ENCODE results near the gene KANSL2. TPM values are rescaled to one million over a fixed set of nuclear protein-coding genes. Genes with fewer than 3 reads are reported as not detected.

The KANSL2 gene
- total and polyA plus RNA-seq, 9 of the 15 experiments (the other 6 are each of a cell fraction or from before 2014, with no cell fraction given) = 41.1 to 89.8 (median 55.4) TPM

DNA sequence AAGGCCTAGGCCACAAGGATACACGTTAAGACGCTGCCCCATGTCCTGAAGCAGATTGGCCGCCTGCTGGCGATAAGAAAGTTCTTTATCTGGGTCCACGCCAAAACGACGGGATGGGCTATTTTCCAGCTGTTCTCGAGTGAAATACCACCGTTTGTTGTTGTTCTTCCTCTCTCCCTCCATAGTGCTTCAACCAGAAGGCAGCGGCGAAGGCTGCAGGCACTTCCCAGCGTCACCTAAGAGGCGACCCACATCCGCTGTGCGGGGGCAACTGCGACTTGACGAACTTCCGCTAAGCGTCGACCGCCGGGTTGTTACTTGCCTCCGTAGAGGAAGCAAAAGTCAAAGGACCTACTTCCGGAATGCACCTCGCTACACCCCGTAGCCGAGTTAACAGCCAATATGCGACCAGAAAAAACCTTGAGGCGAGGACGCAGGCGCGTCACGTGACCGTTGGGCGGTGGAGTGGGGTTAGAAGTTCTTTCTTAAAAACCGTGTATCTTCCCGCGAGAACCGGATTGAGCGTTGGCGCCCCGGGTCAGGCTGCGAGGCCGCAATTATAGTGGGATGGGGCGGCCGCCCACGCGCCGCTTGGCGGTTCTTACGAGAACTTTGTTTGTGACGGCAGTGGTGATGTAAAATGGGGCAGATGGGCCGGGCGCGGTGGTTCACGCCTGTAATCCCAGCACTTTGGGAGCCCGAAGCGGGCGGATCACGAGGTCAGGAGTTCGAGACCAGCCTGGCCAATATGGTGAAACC is 34.6 kb upstream of the KANSL2 start, which contains the start of gene CCNT1 (continued):
- TF ChIP-seq CHD7 (IDR thresholded peaks at IDR 0.05; ENCODE audit: low read depth, low read length) = peak; percentile 14
- no peak for TF ChIP-seq PTTG1 (tag; IDR thresholded peaks at IDR 0.05; ENCODE audit: low read depth)
- TF ChIP-seq DPF2 (IDR thresholded peaks at IDR 0.05) = peak; percentile 71; the same call in 1 of the 2 replicates
- peak; percentile 52 for TF ChIP-seq BRD9 (IDR thresholded peaks at IDR 0.05; ENCODE audit: low read depth, partially characterized antibody)
- peak; percentile 100 for TF ChIP-seq TOE1 (IDR thresholded peaks at IDR 0.05; ENCODE audit: borderline replicate concordance)
- no peak; the same call in none of the 2 replicates for TF ChIP-seq TOE1 (CRISPR knock-in tag; IDR thresholded peaks at IDR 0.05; ENCODE audit: borderline replicate concordance, low read depth)
- TF ChIP-seq ZNF551 (CRISPR knock-in tag; IDR thresholded peaks at IDR 0.05) = no peak
- no peak for TF ChIP-seq WHSC1 (IDR thresholded peaks at IDR 0.05; ENCODE audit: low read length)
- peak; percentile 99 for TF ChIP-seq GABPA (tag; conservative IDR thresholded peaks at IDR 0.05; ENCODE audit: low read depth)
- peak; percentile 27 for TF ChIP-seq ZFP36 (IDR thresholded peaks at IDR 0.05; ENCODE audit: low read depth, low read length, partially characterized antibody)
- TF ChIP-seq ZNF175 (CRISPR knock-in tag; IDR thresholded peaks at IDR 0.05; ENCODE audit: low read depth) = 0 out of 2 replicates have a peak, but pooled peaks have one; percentile 6
- peak; percentile 69 for TF ChIP-seq SAP30 (IDR thresholded peaks at IDR 0.05; ENCODE audit: borderline replicate concordance, insufficient read depth, low read depth, low read length, poor library complexity, severe bottlenecking)
- peak; percentile 64 for TF ChIP-seq NFIC (IDR thresholded peaks at IDR 0.05)
- TF ChIP-seq KDM2B (CRISPR knock-in tag; IDR thresholded peaks at IDR 0.05) = 0 out of 2 replicates have a peak, but pooled peaks have one; percentile 38
- peak; percentile 86; the same call in 1 of the 2 replicates for TF ChIP-seq ESRRA (IDR thresholded peaks at IDR 0.05; ENCODE audit: borderline replicate concordance, low read depth)
- TF ChIP-seq MYC (IDR thresholded peaks at IDR 0.05; ENCODE audit: low read depth, low read length) = peak; percentile 21; the same call in 1 of the 2 replicates
- peak; percentile 84; the same call in 1 of the 2 replicates for TF ChIP-seq MYC (CRISPR knock-in tag; IDR thresholded peaks at IDR 0.05; ENCODE audit: borderline replicate concordance, low read depth)

Data from K562 (cell line).